CD14-positive monocyte (primary cell): ENCODE measurements around the gene TBC1D22A. TPM values are rescaled to one million over a fixed set of nuclear protein-coding genes. Genes with fewer than 3 reads are reported as not detected.
A peak's percentile ranks its signal among the peaks of the same experiment; 100 is the strongest.

ENCODE experiments used
- DNase-seq, 3 donors: peaks; one replicate each; pipeline ENCODE4 v3.0.0-alpha.2; 2011 to 2022
- H2AFZ ChIP-seq: 2 replicates; pipeline ENCODE4 v1.6.0; 2012; ENCODE audit warnings: mild to moderate bottlenecking, low read depth, low read length, inconsistent platforms; ENCODE audit not compliant: insufficient read depth, poor library complexity, severe bottlenecking
- H3K27ac ChIP-seq, 2 donors: 1 replicate in 1 of 2; 2 replicates in 1 of 2; pipeline ENCODE4 v1.5.1; 2012 to 2013; ENCODE audit warnings: low read length in 2 of 2, control low read depth in 1 of 2, inconsistent platforms in 1 of 2, low read depth in 1 of 2, mild to moderate bottlenecking in 1 of 2
- H3K27me3 ChIP-seq, 2 donors: one replicate each; pipeline versions ENCODE4 v1.6.0 to v1.6.1; 2011 to 2013; ENCODE audit warnings: low read length in 2 of 2; ENCODE audit not compliant: control insufficient read depth in 2 of 2, insufficient read depth in 2 of 2
- H3K36me3 ChIP-seq, 2 donors: replicated peaks in 1 of 2; 1 replicate in 1 of 2; 2 replicates in 1 of 2; pipeline versions ENCODE4 v1.5.1 to v1.6.1; 2012 to 2013; ENCODE audit warnings: low read length in 2 of 2, control low read depth in 1 of 2, inconsistent platforms in 1 of 2, mild to moderate bottlenecking in 1 of 2; ENCODE audit not compliant: insufficient read depth in 2 of 2, control insufficient read depth in 1 of 2
- H3K4me1 ChIP-seq, 2 donors: 1 replicate in 1 of 2; 2 replicates in 1 of 2; pipeline versions ENCODE4 v1.5.1 to v1.6.1; 2012 to 2013; ENCODE audit warnings: low read length in 2 of 2, control low read depth in 1 of 2, inconsistent platforms in 1 of 2, mild to moderate bottlenecking in 1 of 2, moderate library complexity in 1 of 2; ENCODE audit not compliant: insufficient read depth in 2 of 2, control insufficient read depth in 1 of 2
- H3K4me2 ChIP-seq: replicated peaks from 2 replicates; pipeline ENCODE3; 2012; ENCODE audit warnings: low read length, moderate library complexity, mild to moderate bottlenecking; ENCODE audit not compliant: poor library complexity, severe bottlenecking; ENCODE audit errors: extremely low read depth
- H3K4me3 ChIP-seq, 3 experiments: fragments of 200-600 bp in 1 of 3; sonication (generic) in 1 of 3; replicated peaks in 1 of 3; 1 replicate in 2 of 3; 2 replicates in 1 of 3; pipeline ENCODE4 v1.5.1; 2011 to 2013; ENCODE audit warnings: low read length in 3 of 3, mild to moderate bottlenecking in 3 of 3, control low read depth in 2 of 3, low read depth in 2 of 3, inconsistent platforms in 1 of 3, moderate library complexity in 1 of 3
- H3K79me2 ChIP-seq: 2 replicates; pipeline ENCODE4 v1.6.0; 2012; ENCODE audit warnings: mild to moderate bottlenecking, control low read depth, inconsistent platforms, low read length, moderate library complexity; ENCODE audit not compliant: insufficient read depth
- H3K9ac ChIP-seq: 2 replicates; pipeline ENCODE4 v1.6.0; 2017; ENCODE audit warnings: low read length, mild to moderate bottlenecking; ENCODE audit not compliant: insufficient read depth, poor library complexity, severe bottlenecking
- H3K9me3 ChIP-seq, 2 donors: replicated peaks in 1 of 2; 1 replicate in 1 of 2; 2 replicates in 1 of 2; pipeline versions ENCODE4 v1.5.1 to v1.6.1; 2012 to 2013; ENCODE audit warnings: low read length in 2 of 2, control low read depth in 1 of 2; ENCODE audit not compliant: control insufficient read depth in 1 of 2, insufficient read depth in 1 of 2
- H4K20me1 ChIP-seq: 2 replicates; pipeline ENCODE4 v1.6.0; 2012; ENCODE audit warnings: mild to moderate bottlenecking, low read length, control low read depth, moderate library complexity; ENCODE audit not compliant: insufficient read depth
- H3K27ac Mint-ChIP-seq, 7 donors: one replicate each; pipeline ENCODE4 v1.8.0; 2020; ENCODE audit warnings: mild to moderate bottlenecking in 7 of 7, mixed read lengths in 7 of 7, moderate library complexity in 6 of 7, inconsistent platforms in 2 of 7
- H3K27me3 Mint-ChIP-seq, 3 donors: one replicate each; pipeline ENCODE4 v1.8.0; 2021 to 2022; ENCODE audit warnings: low read depth in 3 of 3, mild to moderate bottlenecking in 3 of 3, mixed read lengths in 3 of 3, moderate library complexity in 3 of 3, inconsistent platforms in 1 of 3
- H3K36me3 Mint-ChIP-seq, 2 donors: one replicate each; pipeline ENCODE4 v1.8.0; 2020; ENCODE audit warnings: mixed read lengths in 2 of 2, inconsistent platforms in 1 of 2, mild to moderate bottlenecking in 1 of 2
- H3K4me1 Mint-ChIP-seq: one replicate; pipeline ENCODE4 v1.8.0; 2020; ENCODE audit warnings: mild to moderate bottlenecking, mixed read lengths
- H3K4me3 Mint-ChIP-seq, 2 donors: one replicate each; pipeline ENCODE4 v1.8.0; 2020; ENCODE audit warnings: mild to moderate bottlenecking in 2 of 2, mixed read lengths in 2 of 2, moderate library complexity in 1 of 2
- H3K9me3 Mint-ChIP-seq, 7 donors: one replicate each; pipeline ENCODE4 v1.8.0; 2020 to 2022; ENCODE audit warnings: mixed read lengths in 7 of 7, mild to moderate bottlenecking in 6 of 7, moderate library complexity in 6 of 7, inconsistent platforms in 2 of 7
- WGBS: methylation state at CpG from one replicate; pipeline ENCODE4 v1.1.5; 2013; ENCODE audit warnings: missing lambda C conversion rate; ENCODE audit not compliant: insufficient coverage; 5-methylcytosine and 5-hydroxymethylcytosine counted together
- intact Hi-C, 2 donors: fragments of 100-400 bp; cut with micrococcal nuclease; formaldehyde crosslinking; loops; one replicate each; pipeline versions ENCODE4 v1.15.0 to v1.15.1; 2023
- polyA plus RNA-seq, 3 donors: library from polyadenylated mRNA; depleted of rRNA in 1 of 3; unstranded in 2 of 3; stranded (reverse) in 1 of 3; fragments of 300-500 nt in 2 of 3; fragments of >200 nt in 1 of 3; fragmentation: Illumina TruSeq in 2 of 3; gene quantifications; 1 replicate in 2 of 3; 2 replicates in 1 of 3; pipeline ENCODE4 v1.2.3, GENCODE V29; 2012 to 2021
- TF ChIP-seq, protein P1 (sequence below): fragments of 200-600 bp; IDR thresholded peaks from one replicate; pipeline ENCODE4 v1.8.0; 2022; ENCODE audit warnings: antibody characterized with exemption, mild to moderate bottlenecking

Gene TBC1D22A
- polyA plus RNA-seq, 3 donors: 25.9 to 36.2 (median 29.5) TPM

- H3K9me3 Mint-ChIP-seq: no peaks in the 10 kb centered on the region
- Histone ChIP-seq H4K20me1 (peaks cover 70% of the 10 kb centered on the region), H3K4me1 (no peaks in the 10 kb centered on the region), H3K4me3 (no peak overlapping the region), H3K36me3 (peaks cover 35 to 70% of the 10 kb centered on the region in 2 donors), H3K79me2 (no peaks in the 10 kb centered on the region), H3K9ac (no peak overlapping the region), H3K9me3 (no peaks in the 10 kb centered on the region), H3K27ac (no peak overlapping the region), H2AFZ (no peak overlapping the region), H3K27me3 (no peaks in the 10 kb centered on the region), H3K4me2 (no peak overlapping the region)
- DNase-seq: no peak
- H3K36me3 Mint-ChIP-seq: peaks cover 47 to 62% of the 10 kb centered on the region in 2 donors
- peaks cover 0 to 2% (median 0%) of the 10 kb centered on the region in 3 donors for H3K27me3 Mint-ChIP-seq
- no peaks in the 10 kb centered on the region for H3K4me1 Mint-ChIP-seq
- intact Hi-C loops: no loop called here
- 97% methylated on average over 14 of the region's 15 CpGs for WGBS
- H3K27ac Mint-ChIP-seq: no peak overlapping the region
- TF ChIP-seq, protein P1, sequence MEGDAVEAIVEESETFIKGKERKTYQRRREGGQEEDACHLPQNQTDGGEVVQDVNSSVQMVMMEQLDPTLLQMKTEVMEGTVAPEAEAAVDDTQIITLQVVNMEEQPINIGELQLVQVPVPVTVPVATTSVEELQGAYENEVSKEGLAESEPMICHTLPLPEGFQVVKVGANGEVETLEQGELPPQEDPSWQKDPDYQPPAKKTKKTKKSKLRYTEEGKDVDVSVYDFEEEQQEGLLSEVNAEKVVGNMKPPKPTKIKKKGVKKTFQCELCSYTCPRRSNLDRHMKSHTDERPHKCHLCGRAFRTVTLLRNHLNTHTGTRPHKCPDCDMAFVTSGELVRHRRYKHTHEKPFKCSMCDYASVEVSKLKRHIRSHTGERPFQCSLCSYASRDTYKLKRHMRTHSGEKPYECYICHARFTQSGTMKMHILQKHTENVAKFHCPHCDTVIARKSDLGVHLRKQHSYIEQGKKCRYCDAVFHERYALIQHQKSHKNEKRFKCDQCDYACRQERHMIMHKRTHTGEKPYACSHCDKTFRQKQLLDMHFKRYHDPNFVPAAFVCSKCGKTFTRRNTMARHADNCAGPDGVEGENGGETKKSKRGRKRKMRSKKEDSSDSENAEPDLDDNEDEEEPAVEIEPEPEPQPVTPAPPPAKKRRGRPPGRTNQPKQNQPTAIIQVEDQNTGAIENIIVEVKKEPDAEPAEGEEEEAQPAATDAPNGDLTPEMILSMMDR: no peak
- H3K4me3 Mint-ChIP-seq: no peak overlapping the region
Observed at GRCh38 chr22:46908641-46909107, 146.2 kb downstream of the TBC1D22A start.

GRCh38 chr22:46909237-46910030 is 147.0 kb downstream of the TBC1D22A start:
- Histone ChIP-seq H3K9me3 (no peaks in the 10 kb centered on the region), H4K20me1 (peaks cover 70% of the 10 kb centered on the region), H3K4me3 (no peak overlapping the region), H3K9ac (no peak overlapping the region), H3K36me3 (peaks cover 40 to 76% of the 10 kb centered on the region in 2 donors), H3K4me1 (no peaks in the 10 kb centered on the region), H3K27me3 (no peaks in the 10 kb centered on the region), H3K79me2 (no peaks in the 10 kb centered on the region), H2AFZ (no peak overlapping the region), H3K27ac (no peak overlapping the region), H3K4me2 (no peak overlapping the region)
- Mint-ChIP-seq H3K36me3 (peaks cover 49 to 65% of the 10 kb centered on the region in 2 donors), H3K9me3 (no peaks in the 10 kb centered on the region), H3K27me3 (peaks cover 0 to 2% (median 0%) of the 10 kb centered on the region in 3 donors), H3K4me1 (no peaks in the 10 kb centered on the region), H3K27ac (peak overlapping the region in 1 of 7 donors; percentile 80), H3K4me3 (no peak overlapping the region)
- intact Hi-C loops: no loop called here
- TF ChIP-seq, protein P1: no peak
- no peak for DNase-seq
- WGBS: 97% methylated on average over 19 of the region's 26 CpGs
